Right renal cortex interstitium (tissue), 3 donors: ENCODE results near the gene ITIH5. TPM values are rescaled to one million over a fixed set of nuclear protein-coding genes. Genes with fewer than 3 reads are reported as not detected.

Experiments
- DNase-seq, 3 donors: peaks; one replicate each; pipeline ENCODE4 v3.0.0-alpha.2; 2013; ENCODE audit warnings: low read depth in 3 of 3, low spot score in 2 of 3
- polyA plus RNA-seq, 3 donors: library from polyadenylated mRNA; unstranded; fragments of 120-200 nt; gene quantifications; one replicate each; pipeline ENCODE4 v1.2.1, GENCODE V29; 2013; ENCODE audit not compliant: insufficient read length in 3 of 3

The ITIH5 gene
- polyA plus RNA-seq, 3 donors: 21.9 to 25.9 (median 24.2) TPM

DNA sequence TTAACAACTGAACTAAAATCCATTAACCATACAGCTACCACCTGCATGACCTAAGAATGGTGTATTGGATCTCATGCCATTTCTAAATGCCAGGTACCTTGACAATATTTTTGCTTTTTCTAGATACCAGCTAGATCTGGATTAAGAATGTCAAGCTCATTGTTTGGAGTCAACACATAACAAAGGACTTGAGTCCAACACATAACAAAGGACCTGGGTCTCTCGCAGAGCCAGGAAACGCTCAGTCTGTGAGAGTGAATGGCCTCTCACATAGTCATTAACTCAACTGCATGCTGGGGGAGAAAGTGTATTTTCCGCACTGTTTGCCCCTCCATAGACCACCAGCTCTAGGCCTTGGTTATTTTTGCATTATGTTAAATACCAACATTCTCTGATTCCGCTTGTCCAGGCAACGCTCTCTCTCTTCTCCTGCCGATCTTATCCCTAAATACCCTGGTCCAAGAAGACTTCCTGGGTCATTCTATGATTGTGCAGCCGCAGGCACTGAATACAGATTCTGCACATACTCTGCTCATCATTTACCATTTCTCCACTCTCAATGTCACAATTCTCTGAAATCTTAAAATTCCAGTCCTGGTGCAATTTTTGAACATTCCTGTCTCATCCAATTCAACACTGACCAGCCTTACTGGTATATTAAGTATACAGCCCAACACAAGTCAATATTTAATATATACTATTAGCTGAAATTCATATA lies 31.2 kb downstream of the ITIH5 start:
- no peak for DNase-seq

- DNase-seq: no peak
These were observed 32.4 kb downstream of the ITIH5 start for GRCh38 chr10:7634142-7634894.

GRCh38 chr10:7626283-7626682 lies 40.5 kb downstream of the ITIH5 start:
- no peak for DNase-seq

DNA sequence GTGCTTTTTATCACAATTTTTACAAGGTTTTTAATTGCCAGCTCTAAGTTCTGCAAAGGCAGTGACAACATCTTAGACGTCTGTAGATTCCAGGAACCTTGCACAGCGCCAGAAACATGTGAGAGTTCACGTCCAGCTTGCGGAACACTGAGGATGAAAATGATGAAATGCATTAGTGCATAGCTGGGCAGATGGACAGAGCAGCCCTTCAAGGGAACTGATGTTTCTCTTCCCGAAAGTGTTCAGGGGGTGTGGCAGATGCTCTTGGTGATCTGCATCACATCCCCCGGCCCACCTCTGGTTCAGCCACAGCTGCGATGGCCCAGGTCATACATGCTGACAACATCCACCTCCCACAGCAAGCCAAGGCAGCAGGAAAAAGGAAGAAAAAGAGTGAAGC lies 40.9 kb downstream of the ITIH5 start:
- no peak for DNase-seq

DNA sequence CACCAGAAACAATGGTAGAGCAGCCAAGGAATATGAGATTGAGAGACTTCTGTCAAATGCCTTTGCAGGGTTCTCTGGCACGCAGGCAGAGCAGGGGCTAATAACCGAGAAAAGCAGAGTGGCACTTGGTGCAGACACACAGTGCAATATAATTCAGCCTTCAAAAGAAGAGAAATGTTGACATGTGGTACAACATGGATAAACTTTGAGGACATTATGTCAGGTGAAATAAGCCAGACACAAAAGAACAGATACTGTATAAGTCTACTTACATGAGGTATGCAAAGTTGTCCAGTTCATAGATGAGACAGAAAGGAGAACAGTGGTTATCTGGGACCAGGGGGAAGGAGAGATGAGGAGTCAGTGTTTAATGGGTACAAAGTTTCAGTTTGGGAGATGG lies 41.8 kb downstream of the ITIH5 start:
- DNase-seq: no peak

- no peak for DNase-seq
These were observed 43.8 kb downstream of the ITIH5 start for GRCh38 chr10:7622969-7623368.

GRCh38 chr10:7618461-7618860 lies 48.3 kb downstream of the ITIH5 start:
- no peak for DNase-seq

DNA sequence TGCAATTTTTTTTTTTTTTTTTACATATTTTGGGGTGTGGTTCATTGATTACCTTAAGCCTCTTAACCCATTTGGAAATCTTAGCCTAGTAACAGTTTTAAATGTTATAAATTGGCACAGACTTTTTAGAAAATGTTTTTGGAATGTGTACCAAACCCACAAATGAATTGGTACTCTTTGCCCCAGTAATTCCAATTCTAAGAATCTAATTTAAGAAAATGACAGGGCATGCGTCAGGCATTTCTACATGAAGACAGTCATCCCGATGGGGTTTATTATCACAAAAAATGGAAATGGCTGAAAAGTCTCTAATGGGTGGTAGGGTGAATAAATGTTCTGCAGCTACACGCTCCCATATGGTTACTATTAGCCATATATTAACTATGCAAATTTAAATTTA lies 54.9 kb downstream of the ITIH5 start:
- no peak for DNase-seq

DNA sequence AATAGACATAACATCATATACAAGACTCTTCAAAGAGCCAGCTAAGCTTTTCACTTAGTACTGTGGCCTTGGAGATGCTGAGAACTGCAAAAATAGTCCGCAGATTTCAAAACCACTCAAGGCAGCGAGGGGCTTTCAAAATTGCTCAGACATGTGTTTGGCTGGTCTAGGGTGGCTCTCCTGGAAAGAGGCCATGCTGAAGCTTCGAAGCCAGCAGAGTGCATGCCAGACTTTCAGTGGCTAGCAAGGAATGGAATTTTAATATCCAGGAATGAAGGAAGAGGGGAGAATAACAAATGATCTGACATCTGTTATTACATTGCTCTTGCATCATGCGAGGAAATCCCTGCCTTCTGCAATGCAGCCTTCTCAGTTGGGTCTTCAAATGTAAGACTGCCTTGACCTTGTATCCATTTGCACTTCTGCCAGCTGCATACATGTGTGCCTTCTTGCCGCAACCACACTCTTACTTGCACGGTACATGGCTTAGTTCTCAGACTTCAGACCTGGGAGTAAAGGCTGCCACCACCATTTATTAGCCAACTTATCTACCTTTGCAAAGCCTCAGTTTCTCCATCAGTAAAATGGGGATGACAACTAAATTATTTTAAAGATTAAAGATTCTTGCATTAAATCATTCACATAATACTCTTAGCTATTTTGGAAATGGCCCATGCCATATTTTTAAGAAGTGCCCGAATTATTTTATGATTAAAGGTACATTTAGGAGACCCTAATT lies 55.9 kb downstream of the ITIH5 start:
- DNase-seq: no peak

DNA sequence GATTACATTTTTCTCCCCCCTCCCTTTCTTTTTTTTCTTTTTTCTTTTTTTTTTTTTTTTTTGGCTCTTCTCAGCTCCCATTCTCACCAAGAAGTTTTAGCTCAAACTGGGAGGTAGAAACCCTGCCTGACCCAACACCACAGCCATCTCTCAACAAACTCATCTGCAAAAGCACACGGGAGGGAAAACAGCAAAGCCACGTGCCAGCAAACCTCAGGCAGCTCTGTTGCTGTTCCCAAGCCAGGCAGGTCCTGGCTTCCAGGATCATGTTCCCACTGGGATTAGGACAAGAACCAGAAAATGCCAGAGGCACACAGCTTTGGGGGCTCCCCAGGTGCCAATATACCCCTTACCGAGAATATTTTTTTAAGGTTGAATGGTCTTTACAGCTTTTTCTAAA lies 56.7 kb downstream of the ITIH5 start:
- DNase-seq: no peak

DNA sequence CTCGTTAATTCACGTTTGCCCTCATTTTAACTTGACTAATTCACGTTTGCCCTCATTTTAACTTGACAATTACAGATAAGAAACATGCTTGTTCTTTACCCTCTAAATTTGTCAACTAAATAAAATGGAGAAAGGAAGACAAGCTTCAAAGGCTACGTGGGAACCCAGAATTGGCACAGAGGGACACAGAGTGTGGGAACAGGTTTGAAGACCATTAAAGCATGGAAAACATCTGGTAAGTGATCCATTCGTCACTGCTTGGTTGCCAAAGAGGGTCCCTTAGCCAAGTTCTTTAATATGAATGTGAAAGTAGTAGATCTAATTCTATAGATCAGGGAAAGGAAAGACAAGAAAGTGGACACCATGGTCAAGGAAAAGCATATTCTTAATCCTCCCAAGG lies 57.2 kb downstream of the ITIH5 start:
- no peak for DNase-seq

DNA sequence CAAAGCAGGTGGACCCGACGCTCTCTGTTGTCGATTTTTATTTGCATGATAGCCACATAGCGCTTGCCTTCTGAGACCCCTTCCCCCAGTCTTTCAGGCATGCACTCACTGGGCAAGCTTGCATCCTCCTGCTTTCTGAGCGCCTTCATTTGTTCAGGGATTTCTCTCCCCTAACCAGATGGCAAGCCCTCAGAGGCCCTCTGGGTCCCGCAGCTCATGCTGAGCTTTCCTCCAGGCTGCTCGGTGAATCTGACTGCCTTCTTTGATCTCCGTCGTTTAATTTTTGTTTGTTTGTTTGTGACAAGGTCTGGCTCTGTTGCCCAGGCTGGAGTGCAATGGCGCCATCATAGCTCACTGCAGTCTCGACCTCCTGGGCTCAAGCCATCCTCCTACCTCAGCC lies 58.8 kb downstream of the ITIH5 start:
- DNase-seq: no peak

GRCh38 chr10:7606951-7607404 lies 59.8 kb downstream of the ITIH5 start:
- no peak for DNase-seq

DNA sequence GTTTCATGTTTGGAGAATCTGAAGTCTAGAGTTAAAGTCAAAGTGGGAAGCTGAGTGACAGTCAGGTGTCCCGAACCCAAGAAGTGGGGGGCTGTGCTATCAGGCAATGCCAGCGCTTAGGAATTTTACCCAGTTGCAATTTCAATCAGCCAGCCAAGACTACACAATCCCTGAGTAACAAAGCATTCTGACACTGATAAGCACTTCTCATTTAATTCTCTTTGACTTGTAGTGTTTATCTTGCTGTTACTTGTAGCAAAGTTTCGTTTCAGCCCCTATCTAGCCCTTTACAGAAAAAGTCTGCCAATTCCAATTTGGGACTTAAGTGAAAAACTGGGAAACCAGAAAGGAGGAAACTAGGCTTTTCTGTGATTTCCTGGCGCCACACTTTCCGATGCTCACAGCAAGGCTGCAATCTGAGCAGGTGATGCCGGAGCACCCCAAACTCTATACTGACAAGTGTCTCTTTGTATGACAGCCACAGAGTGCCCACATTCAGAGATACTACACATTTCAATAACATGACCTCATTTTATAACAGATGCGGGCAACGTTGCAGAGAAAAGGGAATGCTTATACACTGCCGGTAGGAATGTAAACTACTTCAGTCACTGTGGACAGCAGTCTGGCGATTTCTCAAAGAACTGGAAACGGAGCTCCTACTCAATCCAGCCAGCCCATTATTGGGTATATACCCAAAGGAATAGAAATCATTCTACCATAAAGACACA lies 61.0 kb downstream of the ITIH5 start:
- DNase-seq: no peak

GRCh38 chr10:7601023-7601656 lies 65.6 kb downstream of the ITIH5 start:
- DNase-seq: no peak

- no peak for DNase-seq
These were observed 68.0 kb downstream of the ITIH5 start for GRCh38 chr10:7598771-7599170.

DNA sequence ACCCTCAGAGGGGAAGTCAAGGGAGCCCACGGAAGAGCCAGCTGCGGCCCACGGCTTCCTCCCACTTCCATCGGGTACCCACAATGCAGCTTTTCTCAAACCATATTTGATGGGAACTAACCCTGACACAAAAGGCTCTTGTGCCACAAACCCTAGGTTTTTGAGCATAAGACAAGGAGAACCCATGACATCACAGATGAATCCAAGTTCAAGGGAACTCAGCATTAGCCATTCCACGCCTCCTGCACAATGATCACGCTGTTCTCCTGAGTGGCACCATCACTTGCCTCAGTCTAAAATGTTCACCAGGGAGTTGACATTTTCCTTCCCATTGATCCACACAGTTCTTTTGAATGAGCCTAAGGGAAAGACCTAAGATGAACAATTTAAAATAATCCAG lies 70.4 kb downstream of the ITIH5 start:
- no peak for DNase-seq

DNA sequence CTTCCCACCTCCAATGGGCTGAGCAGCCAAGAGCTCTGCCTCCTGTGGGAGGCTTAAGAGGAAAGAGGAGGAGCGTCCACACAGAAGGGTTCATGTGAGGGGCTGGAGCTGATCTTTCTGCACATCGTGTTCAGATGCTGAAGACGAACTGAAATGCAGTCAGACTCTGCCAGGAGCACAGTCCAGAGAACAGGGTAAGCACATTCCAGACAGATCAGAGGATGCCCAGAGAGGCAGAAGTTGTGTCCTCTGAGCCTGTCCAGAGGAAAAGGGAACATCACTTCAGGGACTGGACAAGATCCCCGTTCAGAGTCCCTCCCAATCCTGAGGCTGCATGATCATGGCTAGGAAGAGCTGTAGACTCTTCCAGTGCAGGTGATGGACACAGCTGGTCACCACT lies 72.9 kb downstream of the ITIH5 start:
- DNase-seq: no peak

GRCh38 chr10:7593063-7593462 lies 73.7 kb downstream of the ITIH5 start:
- DNase-seq: no peak

- DNase-seq: no peak
These were observed 74.1 kb downstream of the ITIH5 start for GRCh38 chr10:7592627-7593026.
